Activated naive CD8-positive, alpha-beta T cell treated with anti-CD3 and anti-CD28 coated beads, Interleukin-2, amount 10 ng/mL, durations not matched to agents 7 days and 5 days (primary cell): ENCODE results near the gene LCN15. TPM values are rescaled to one million over a fixed set of nuclear protein-coding genes. Genes with fewer than 3 reads are reported as not detected.
A peak's percentile ranks its signal among the peaks of the same experiment; 100 is the strongest.
"Not testable (repeated sequence)": the region's sequence is repeated elsewhere in the genome, so short reads cannot be mapped to it uniquely, and the experiment has no call there.

Experiments
- ATAC-seq: fragments of 150-1000 bp; cut with Tn5 transposase; one replicate; pipeline ENCODE4 v1.10.0; 2021; ENCODE audit warnings: low read depth, moderate library complexity
- POLR2A ChIA-PET: fragments of 350-600 bp; sonication (Branson Sonifier 250); formaldehyde crosslinking; loops from one replicate; lab custom pipeline; 2021; ENCODE audit warnings: antibody characterized with exemption; lab: Charles Lee
- DNase-seq: peaks from one replicate; pipeline ENCODE4 v3.0.0; 2021
- H3K27ac Mint-ChIP-seq: one replicate; pipeline ENCODE4 v1.8.0; 2022; ENCODE audit warnings: mild to moderate bottlenecking, mixed read lengths
- H3K27me3 Mint-ChIP-seq: one replicate; pipeline ENCODE4 v1.8.0; 2022; ENCODE audit warnings: mild to moderate bottlenecking, moderate library complexity, mixed read lengths
- H3K36me3 Mint-ChIP-seq: one replicate; pipeline ENCODE4 v1.8.0; 2021; ENCODE audit warnings: mild to moderate bottlenecking, mixed read lengths
- H3K4me1 Mint-ChIP-seq: one replicate; pipeline ENCODE4 v1.8.0; 2021; ENCODE audit warnings: mixed read lengths
- H3K4me3 Mint-ChIP-seq: one replicate; pipeline ENCODE4 v1.8.0; 2022; ENCODE audit warnings: mild to moderate bottlenecking, moderate library complexity, mixed read lengths
- H3K9me3 Mint-ChIP-seq: one replicate; pipeline ENCODE4 v1.8.0; 2021; ENCODE audit warnings: mixed read lengths
- total RNA-seq, 2 experiments: library from RNA; stranded (reverse); gene quantifications; one replicate each; pipeline ENCODE4 v1.2.3, GENCODE V29; 2021

Gene LCN15
- total RNA-seq, 2 experiments from 2014 or later = not detected

DNA sequence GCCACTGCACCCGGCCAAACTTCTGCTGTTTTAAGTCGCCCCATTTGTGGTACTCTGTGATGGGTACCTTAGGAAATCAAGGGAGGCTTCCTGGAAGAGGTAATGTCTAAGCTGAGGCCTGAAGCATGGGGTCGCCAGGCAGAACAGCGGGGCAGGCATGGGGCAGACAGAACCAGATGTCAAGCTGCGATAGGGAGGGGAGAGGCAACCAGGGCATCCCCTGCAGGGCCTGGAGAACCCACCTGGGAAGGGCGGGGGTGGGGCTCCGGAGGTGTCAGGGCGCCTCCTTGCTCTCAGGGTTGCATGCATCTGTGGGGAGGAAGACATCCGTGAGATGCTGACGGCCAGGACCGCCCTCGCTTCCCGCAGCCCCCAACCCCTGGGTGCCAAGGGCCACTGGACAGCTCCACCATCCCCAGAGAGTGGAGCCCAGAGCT is 2.8 kb downstream of the LCN15 start:
- H3K27ac Mint-ChIP-seq = no peak overlapping the region
- no peaks in the 10 kb centered on the region for H3K36me3 Mint-ChIP-seq
- H3K9me3 Mint-ChIP-seq = no peaks in the 10 kb centered on the region
- H3K27me3 Mint-ChIP-seq = no peaks in the 10 kb centered on the region
- H3K4me3 Mint-ChIP-seq = no peak overlapping the region
- no peak for ATAC-seq
- no peaks in the 10 kb centered on the region for H3K4me1 Mint-ChIP-seq
- DNase-seq = no peak
- POLR2A ChIA-PET = no interaction called here

DNA sequence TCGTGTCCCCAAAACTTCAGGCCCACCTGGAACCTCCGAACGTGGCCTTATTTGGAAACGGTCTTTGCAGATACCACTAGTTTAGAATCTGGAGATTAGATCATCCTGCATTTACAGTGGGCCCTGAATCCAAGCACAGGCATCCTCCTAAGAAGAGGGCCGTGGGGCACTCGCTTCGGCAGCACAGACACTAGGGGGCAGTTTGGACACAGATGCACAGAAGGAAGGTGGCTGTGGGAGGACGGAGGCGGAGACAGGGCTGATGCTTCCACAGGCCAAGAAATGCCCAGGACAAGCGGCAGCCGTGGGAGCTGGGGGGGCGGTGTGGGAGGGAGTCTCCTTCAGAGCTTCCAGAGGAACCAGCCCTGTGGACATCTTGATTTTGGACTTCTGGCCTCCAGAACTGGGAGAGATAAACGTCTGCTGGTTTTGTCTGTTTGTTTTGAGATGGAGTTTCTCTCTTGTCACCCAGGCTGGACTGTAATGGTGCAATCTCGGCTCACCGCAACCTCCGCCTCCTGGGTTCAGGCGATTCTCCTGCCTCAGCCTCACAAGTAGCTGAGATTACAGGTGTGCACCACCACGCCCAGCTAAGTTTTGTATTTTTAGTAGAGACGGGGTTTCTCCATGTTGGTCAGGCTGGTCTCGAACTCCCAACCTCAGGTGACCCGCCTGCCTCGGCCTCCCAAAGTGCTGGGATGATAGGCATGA is 3.3 kb downstream of the LCN15 start:
- peak; percentile 33 for DNase-seq
- POLR2A ChIA-PET, H3K27me3 Mint-ChIP-seq, H3K4me1 Mint-ChIP-seq, H3K27ac Mint-ChIP-seq, H3K4me3 Mint-ChIP-seq, H3K9me3 Mint-ChIP-seq, H3K36me3 Mint-ChIP-seq: not testable (repeated sequence)
- ATAC-seq = peak; percentile 41

DNA sequence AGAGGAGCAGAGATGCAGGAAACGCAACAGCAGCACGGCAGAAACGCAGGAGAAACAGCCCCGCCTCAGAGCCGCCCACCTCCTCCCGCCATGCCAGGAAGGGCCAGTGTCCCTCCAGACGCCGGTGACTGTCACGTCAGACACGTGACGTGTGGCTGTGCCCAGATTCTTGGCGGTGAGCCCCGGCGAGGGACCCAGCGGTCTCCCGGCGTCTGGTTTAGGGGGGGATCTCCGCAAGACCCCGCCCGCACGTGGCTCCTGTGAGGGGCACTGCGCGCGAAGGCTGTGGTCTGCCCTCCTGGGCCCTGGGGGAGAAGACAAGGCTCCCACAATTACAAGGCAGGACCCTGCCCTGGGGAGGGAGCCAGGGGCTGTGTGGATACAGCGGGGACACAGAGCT is 3.9 kb downstream of the LCN15 start:
- no peak for ATAC-seq
- Mint-ChIP-seq H3K4me1 (no peaks in the 10 kb centered on the region), H3K9me3 (peaks cover 2% of the 10 kb centered on the region), H3K4me3 (no peak overlapping the region), H3K36me3 (peaks cover 3% of the 10 kb centered on the region), H3K27ac (no peak overlapping the region), H3K27me3 (peaks cover 2% of the 10 kb centered on the region)
- DNase-seq = peak; percentile 24
- POLR2A ChIA-PET = no interaction called here

DNA sequence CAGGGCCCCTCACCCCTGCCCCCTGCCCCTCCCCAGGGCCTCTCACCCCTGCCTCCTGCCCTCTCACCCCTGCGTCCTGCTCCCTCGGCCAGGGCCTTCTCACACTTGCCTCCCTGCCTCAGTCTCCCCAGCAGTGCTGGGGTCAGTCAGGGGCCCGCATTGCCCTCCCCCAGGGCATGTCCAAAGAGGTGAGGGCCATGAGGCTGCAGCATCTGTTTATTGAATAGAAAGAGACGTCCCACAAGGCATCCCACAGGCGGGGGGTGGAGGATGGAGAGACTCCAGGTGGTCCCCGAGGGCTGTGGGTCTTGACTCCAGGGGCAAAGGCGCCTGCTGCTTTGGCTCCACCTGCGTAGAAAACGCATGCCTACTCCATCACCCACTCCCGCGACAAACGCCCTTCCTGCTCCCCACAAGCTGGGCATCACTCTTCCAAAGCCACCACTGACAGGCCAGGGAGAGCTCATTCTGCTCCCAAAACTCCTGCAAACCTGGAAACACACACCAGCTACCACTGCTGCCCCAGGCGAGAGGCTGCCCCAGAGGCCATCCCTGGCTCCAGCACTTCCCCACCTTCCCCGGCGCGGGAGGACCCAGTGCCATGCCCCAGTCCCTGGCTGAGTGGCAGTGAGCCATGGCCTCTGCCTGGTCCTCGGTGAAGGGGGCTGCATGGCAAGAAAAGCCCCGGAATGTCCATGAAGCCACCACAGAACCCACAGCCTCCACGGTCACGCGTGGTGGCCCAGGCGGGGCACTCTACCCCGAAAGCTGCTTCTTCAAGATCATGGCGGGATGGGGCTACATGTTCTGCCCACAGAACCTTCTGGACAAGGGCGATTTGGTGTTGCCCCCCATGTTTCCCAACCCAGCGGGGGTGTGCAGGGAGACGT is 4.6 kb downstream of the LCN15 start:
- POLR2A ChIA-PET = no interaction called here
- H3K27ac Mint-ChIP-seq = no peak overlapping the region
- ATAC-seq (no peak), DNase-seq (peak; percentile 22)
- no peak overlapping the region for H3K4me3 Mint-ChIP-seq
- H3K9me3 Mint-ChIP-seq = peaks cover 2% of the 10 kb centered on the region
- H3K36me3 Mint-ChIP-seq = peaks cover 3% of the 10 kb centered on the region
- peaks cover 2% of the 10 kb centered on the region for H3K27me3 Mint-ChIP-seq
- no peaks in the 10 kb centered on the region for H3K4me1 Mint-ChIP-seq

DNA sequence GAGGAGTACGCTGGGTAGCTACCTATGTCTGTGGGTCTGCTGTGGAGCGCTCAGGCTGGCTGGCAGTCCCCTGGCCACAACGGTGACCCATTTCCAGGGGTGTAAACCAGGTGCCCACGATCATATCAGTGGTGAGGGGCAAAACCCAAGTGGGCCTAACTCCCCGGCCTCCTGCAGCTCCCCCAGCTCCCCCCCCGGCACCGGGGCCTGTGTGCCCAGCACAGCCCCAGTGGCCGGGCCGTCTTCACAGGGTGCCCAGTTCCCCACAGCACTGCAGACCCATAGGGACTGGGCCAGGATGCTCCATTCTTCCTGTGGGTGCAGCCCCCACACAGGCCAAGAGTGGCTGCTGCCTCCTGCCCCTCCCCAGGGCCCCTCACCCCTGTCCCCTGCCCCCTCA is 5.3 kb downstream of the LCN15 start:
- Mint-ChIP-seq H3K9me3 (peaks cover 2% of the 10 kb centered on the region), H3K4me1 (no peaks in the 10 kb centered on the region), H3K4me3 (no peak overlapping the region), H3K27me3 (peaks cover 2% of the 10 kb centered on the region), H3K36me3 (peaks cover 3% of the 10 kb centered on the region), H3K27ac (no peak overlapping the region)
- DNase-seq = peak; percentile 27
- POLR2A ChIA-PET = no interaction called here
- ATAC-seq = no peak

DNA sequence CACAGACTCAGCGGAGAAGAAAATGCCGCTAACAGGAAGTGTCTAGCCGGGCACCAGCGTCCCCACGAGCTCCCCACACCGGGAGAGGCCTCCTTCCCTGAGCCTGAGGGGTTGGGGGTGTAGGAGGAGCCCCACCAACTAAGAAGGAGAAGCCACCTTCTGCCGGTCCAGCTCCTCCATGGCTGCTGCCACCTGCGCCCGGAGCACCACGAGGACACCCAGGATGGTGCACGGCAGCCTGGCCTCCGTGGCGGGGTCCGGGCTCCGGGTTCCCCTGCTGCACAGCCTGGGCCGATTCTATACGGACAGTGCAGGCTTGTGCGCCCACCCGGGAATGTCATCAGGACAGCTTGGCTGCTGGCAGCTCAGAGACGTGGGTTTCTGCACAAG is 6.6 kb downstream of the LCN15 start:
- DNase-seq (no peak), ATAC-seq (no peak)
- POLR2A ChIA-PET = no interaction called here
- Mint-ChIP-seq H3K4me3 (no peak overlapping the region), H3K36me3 (peaks cover 3% of the 10 kb centered on the region), H3K4me1 (no peaks in the 10 kb centered on the region), H3K9me3 (peaks cover 2% of the 10 kb centered on the region), H3K27ac (no peak overlapping the region), H3K27me3 (peaks cover 5% of the 10 kb centered on the region)

DNA sequence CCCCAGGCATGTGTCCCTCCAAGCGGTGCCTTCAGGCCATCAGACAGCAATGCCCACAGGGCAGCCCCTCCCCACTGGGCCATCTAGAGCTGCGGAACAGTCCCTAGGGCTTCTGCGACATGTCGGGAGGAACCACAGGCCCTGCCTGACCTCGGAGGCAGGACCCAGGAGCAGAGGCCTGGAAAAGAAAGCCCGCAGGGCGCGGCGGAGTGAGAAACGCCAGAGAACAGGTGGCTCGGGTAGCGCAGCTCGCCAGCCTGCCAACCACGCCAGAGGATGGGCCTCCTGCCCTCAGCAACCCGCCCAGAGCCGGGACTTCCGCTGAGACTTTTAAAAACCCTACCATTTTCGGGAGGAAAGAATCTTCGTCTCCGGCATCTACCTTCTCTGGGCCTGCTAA is 7.0 kb downstream of the LCN15 start:
- Mint-ChIP-seq H3K4me3 (no peak overlapping the region), H3K27me3 (peaks cover 9% of the 10 kb centered on the region), H3K36me3 (peaks cover 6% of the 10 kb centered on the region), H3K27ac (no peak overlapping the region), H3K4me1 (no peaks in the 10 kb centered on the region), H3K9me3 (peaks cover 5% of the 10 kb centered on the region)
- POLR2A ChIA-PET = no interaction called here
- DNase-seq (no peak), ATAC-seq (no peak)

DNA sequence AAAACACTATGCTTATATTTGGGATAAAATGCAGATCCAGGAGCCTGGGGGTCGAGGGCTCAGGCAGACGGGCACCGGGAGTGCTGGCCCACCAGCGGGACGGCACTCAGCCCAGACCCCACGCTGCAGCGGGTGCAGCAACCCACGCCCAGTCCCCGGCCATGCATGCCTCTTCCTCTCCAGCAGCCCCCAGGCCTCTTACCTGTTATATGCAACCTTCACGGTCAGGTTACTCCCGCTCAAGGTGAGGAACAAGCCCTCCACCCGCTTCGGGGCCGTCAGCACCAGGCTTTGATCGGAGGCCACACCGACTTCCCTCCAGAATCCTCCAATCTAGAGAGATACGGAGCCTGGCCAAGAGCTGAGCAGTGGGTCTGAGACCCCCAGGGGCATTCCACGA is 7.5 kb downstream of the LCN15 start:
- Mint-ChIP-seq H3K4me1 (no peaks in the 10 kb centered on the region), H3K36me3 (peaks cover 6% of the 10 kb centered on the region), H3K9me3 (peaks cover 9% of the 10 kb centered on the region)

DNA sequence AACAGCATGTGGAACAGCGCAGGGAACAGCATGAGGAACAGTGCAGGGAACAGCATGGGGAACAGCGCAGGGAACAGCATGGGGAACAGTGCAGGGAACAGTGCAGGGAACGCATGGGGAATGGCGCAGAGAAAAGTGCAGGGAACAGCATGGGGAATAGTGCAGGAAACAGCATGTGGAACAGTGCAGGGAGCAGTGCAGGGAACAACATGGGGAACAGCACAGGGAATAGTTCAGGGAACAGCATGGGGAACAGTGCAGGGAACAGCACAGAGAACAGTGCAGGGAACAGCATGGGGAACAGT is 8.2 kb downstream of the LCN15 start:
- H3K4me3 Mint-ChIP-seq = no peak overlapping the region
- peaks cover 17% of the 10 kb centered on the region for H3K27me3 Mint-ChIP-seq
- no peak overlapping the region for H3K27ac Mint-ChIP-seq
- no peak for DNase-seq
- POLR2A ChIA-PET = no interaction called here
- H3K36me3 Mint-ChIP-seq = peaks cover 6% of the 10 kb centered on the region
- H3K4me1 Mint-ChIP-seq = no peaks in the 10 kb centered on the region
- ATAC-seq = no peak
- H3K9me3 Mint-ChIP-seq = peaks cover 13% of the 10 kb centered on the region

More for the DNA sequence above, 7.5 kb downstream of the LCN15 start:
- no peak overlapping the region for H3K27ac Mint-ChIP-seq
- DNase-seq = no peak
- peaks cover 13% of the 10 kb centered on the region for H3K27me3 Mint-ChIP-seq
- H3K4me3 Mint-ChIP-seq = no peak overlapping the region
- ATAC-seq = no peak
- POLR2A ChIA-PET = no interaction called here

DNA sequence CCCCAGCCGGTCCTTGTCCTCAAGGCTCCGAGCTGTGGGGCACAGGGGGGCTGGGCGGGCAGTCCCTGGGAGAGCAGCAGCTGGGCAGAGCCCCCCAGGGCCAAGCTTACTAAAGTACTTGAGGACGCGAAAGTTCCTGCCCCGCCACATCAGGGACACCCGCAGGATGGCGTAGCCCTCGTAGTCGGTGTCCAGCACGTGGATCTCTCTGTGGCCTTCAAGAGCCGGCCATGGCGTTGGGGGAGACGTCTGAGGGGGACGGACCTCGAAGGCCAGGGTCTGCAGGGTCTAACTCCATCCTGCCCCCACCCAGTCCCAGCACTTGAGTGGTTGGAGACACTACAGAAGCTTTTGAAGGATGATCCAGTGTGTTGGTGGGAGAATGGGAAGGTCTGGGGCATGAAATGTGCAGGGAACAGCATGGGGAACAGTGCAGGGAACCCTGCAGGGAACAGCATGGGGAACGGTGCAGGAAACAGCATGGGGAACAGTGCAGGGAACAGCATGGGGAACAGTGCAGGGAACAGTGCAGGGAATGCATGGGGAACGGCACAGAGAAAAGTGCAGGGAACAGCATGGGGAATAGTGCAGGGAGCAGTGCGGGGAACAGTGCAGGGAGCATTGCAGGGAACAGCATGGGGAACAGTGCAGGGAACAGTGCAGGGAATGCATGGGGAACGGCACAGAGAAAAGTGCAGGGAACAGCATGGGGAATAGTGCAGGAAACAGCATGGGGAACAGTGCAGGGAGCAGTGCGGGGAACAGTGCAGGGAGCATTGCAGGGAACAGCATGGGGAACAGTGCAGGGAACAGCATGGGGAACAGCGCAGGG is 8.8 kb downstream of the LCN15 start:
- peaks cover 13% of the 10 kb centered on the region for H3K9me3 Mint-ChIP-seq
- POLR2A ChIA-PET, ATAC-seq, H3K4me3 Mint-ChIP-seq, H3K27ac Mint-ChIP-seq, DNase-seq, H3K4me1 Mint-ChIP-seq, H3K36me3 Mint-ChIP-seq: not testable (repeated sequence)
- H3K27me3 Mint-ChIP-seq = peaks cover 19% of the 10 kb centered on the region

DNA sequence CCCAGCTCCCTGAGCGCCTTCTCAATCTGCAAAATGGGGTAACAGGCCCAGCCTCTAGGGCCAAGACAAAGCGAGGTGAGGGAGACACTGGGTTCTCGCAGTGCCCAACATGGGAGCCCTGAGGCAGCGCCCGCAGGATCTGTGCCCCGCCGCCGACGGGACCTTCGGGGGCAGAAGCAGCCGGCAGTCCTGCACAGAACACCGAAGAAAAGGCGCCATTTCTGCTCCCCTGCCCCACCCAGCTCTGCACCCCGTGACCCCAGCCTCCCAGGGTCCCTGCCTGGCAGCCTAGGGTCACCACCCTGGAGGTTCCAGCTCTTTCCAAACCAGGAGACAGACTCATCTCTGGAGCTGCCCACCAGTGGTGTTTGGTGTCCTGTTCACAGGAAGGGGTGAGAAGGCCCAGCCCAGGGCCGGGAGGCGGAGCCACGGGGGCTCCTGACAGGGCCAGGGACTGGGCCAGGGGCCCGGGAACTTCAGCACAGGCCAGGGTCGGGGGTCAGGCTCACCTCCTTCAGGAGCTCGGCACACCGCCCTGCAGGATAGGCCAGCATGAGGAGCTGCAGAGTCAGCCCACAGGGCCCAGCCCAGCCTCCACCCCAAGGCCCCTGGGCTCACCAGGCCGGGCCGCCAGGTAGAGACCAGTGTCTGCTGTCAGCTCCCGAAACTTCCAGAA is 9.6 kb downstream of the LCN15 start:
- POLR2A ChIA-PET = no interaction called here
- Mint-ChIP-seq H3K4me1 (no peaks in the 10 kb centered on the region), H3K27me3 (peaks cover 19% of the 10 kb centered on the region), H3K27ac (no peak overlapping the region), H3K36me3 (peaks cover 6% of the 10 kb centered on the region), H3K9me3 (peaks cover 13% of the 10 kb centered on the region), H3K4me3 (no peak overlapping the region)
- DNase-seq = no peak
- ATAC-seq = no peak

DNA sequence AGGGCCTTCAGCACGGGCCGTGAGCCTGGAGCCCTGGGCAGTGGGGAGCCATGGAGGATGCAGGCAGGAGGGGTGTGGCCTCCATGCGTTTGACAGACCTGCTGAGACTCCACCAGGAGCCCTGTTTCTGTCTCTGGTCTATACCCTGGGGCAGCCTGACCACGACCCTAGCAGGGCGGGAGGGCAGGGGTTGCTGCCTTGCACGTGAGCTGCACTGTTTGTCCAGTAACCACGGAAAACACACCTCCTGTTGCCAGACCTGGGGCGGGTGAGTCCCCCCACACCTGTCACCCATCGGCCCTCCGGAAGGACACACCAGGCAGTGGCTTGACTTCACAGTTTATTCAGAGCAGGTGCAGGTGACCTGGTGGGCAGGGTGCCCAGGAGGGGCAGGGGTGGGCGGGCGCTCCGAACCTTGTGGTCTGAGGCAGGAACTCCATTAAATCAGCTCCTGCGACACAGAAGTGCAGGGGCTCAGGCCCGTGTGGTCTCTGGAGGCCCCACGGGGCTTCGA is 10.2 kb downstream of the LCN15 start:
- DNase-seq = no peak
- Mint-ChIP-seq H3K4me1 (no peaks in the 10 kb centered on the region), H3K27me3 (peaks cover 19% of the 10 kb centered on the region), H3K27ac (no peak overlapping the region), H3K4me3 (no peak overlapping the region), H3K9me3 (peaks cover 13% of the 10 kb centered on the region), H3K36me3 (peaks cover 6% of the 10 kb centered on the region)
- POLR2A ChIA-PET = no interaction called here
- ATAC-seq = no peak
